ENCODE measurements around the gene SLC35A5. TPM values are rescaled to one million over a fixed set of nuclear protein-coding genes. Genes with fewer than 3 reads are reported as not detected.
"Not testable (repeated sequence)": the region's sequence is repeated elsewhere in the genome, so short reads cannot be mapped to it uniquely, and the experiment has no call there.

SLC35A5 gene
- total RNA-seq, 2 donors from 2014 or later = 9.6 to 12.2 TPM

- WGBS, 2 donors = 46 to 67% methylated on average over 2 of the region's 2 CpGs
- no peak overlapping the region for H3K4me3 ChIP-seq
- H3K27me3 ChIP-seq = no peaks in the 10 kb centered on the region
- peak; percentile 78 for ATAC-seq
- H3K4me1 ChIP-seq = no peaks in the 10 kb centered on the region
- H3K9me3 ChIP-seq = no peaks in the 10 kb centered on the region
- intact Hi-C loops (cut with DNase I) = loop anchor here (5.0 kb wide), 1 partner anchor 227 kb away; the partner anchor contains the start of gene SLC9C1
- DNase-seq = peak in 3 of 4 donors; percentile 9 to 56 (median 15)
- TF ChIP-seq POLR2A (IDR thresholded peaks at IDR 0.05) (no peak), CTCF (IDR thresholded peaks at IDR 0.05) (peak; percentile 17 to 73 (median 63))
- H3K36me3 ChIP-seq (replicated peaks in 1 of 2; ENCODE audit: insufficient read depth in 1 of 2, low read depth in 2 of 2) = no peaks in the 10 kb centered on the region
- H3K27ac ChIP-seq = no peak overlapping the region
Observed at GRCh38 chr3:112519424-112520001, 42.3 kb upstream of the SLC35A5 start.

GRCh38 chr3:112524127-112524526 is 37.7 kb upstream of the SLC35A5 start:
- H3K9me3 ChIP-seq; H3K27ac ChIP-seq; H3K4me3 ChIP-seq; H3K4me1 ChIP-seq; ATAC-seq; DNase-seq; H3K36me3 ChIP-seq (replicated peaks in 1 of 2; ENCODE audit: insufficient read depth in 1 of 2, low read depth in 2 of 2); H3K27me3 ChIP-seq: not testable (repeated sequence)
- WGBS, 2 donors = 90 to 93% methylated on average over 6 of the region's 6 CpGs
- intact Hi-C loops (cut with DNase I) = loop anchor here (5.0 kb wide), 1 partner anchor 232 kb away; the partner anchor contains the start of gene SLC9C1

GRCh38 chr3:112530573-112530972 is 31.3 kb upstream of the SLC35A5 start:
- 84% methylated on average over 3 of the region's 3 CpGs for WGBS, 2 donors
- no peaks in the 10 kb centered on the region for H3K4me1 ChIP-seq
- H3K4me3 ChIP-seq = no peak overlapping the region
- H3K36me3 ChIP-seq (replicated peaks in 1 of 2; ENCODE audit: insufficient read depth in 1 of 2, low read depth in 2 of 2) = peaks cover 0 to 20% of the 10 kb centered on the region in 2 donors
- intact Hi-C loops (cut with DNase I) = no loop called here
- no peak for TF ChIP-seq CTCF (IDR thresholded peaks at IDR 0.05)
- no peak for TF ChIP-seq POLR2A (IDR thresholded peaks at IDR 0.05)
- H3K27ac ChIP-seq = no peak overlapping the region
- DNase-seq = no peak
- no peaks in the 10 kb centered on the region for H3K27me3 ChIP-seq
- H3K9me3 ChIP-seq = no peaks in the 10 kb centered on the region
- no peak for ATAC-seq

- intact Hi-C loops (cut with DNase I) = no loop called here
- Histone ChIP-seq H3K9me3 (no peaks in the 10 kb centered on the region), H3K4me3 (no peak overlapping the region), H3K27ac (no peak overlapping the region), H3K4me1 (no peaks in the 10 kb centered on the region), H3K36me3 (replicated peaks in 1 of 2; ENCODE audit: insufficient read depth in 1 of 2, low read depth in 2 of 2) (peaks cover 0 to 21% of the 10 kb centered on the region in 2 donors), H3K27me3 (no peaks in the 10 kb centered on the region)
- DNase-seq (no peak), ATAC-seq (no peak)
- TF ChIP-seq POLR2A (IDR thresholded peaks at IDR 0.05) (no peak), CTCF (IDR thresholded peaks at IDR 0.05) (peak; percentile 10 to 52 (median 48))
- WGBS, 2 donors = 6 to 10% methylated on average over 1 of the region's 1 CpG
Observed at GRCh38 chr3:112531358-112531781, 30.5 kb upstream of the SLC35A5 start.

GRCh38 chr3:112539825-112540650 is 21.8 kb upstream of the SLC35A5 start:
- DNase-seq (no peak), ATAC-seq (no peak)
- WGBS, 2 donors = 91 to 94% methylated on average over 1 of the region's 1 CpG
- intact Hi-C loops (cut with DNase I) = no loop called here
- peaks cover 0 to 7% of the 10 kb centered on the region in 2 donors for H3K36me3 ChIP-seq (replicated peaks in 1 of 2; ENCODE audit: insufficient read depth in 1 of 2, low read depth in 2 of 2)
- H3K9me3 ChIP-seq = no peaks in the 10 kb centered on the region
- H3K4me1 ChIP-seq = no peaks in the 10 kb centered on the region
- H3K4me3 ChIP-seq = no peak overlapping the region
- H3K27me3 ChIP-seq = no peaks in the 10 kb centered on the region
- TF ChIP-seq CTCF (IDR thresholded peaks at IDR 0.05) (no peak), POLR2A (IDR thresholded peaks at IDR 0.05) (no peak)
- no peak overlapping the region for H3K27ac ChIP-seq
